ENCODE results near the gene C3orf70. TPM values are rescaled to one million over a fixed set of nuclear protein-coding genes. Genes with fewer than 3 reads are reported as not detected.

C3orf70 gene
- total and polyA plus RNA-seq, 3 donors from 2014 or later, result 11.9 to 33.5 (median 21.0) TPM

DNA sequence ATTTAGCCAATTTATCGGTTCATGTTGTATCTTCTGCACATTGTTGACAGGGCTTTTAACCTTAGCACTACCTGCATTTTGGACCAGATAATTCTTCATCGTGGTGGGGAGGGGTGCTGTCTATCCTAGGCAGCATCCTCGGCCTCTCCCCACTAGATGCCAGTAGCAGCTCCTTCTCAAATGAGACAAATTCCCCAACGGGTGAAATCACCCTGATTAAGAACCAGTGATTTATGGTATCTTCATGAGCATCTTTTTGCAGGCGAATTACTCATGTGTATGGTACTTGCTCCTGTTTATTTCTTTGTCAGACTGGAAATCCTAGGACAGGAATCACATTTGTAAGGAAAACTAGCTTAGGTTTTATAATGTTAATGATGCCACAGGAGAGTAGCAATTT, 68.0 kb downstream of the C3orf70 start:
- intact Hi-C loops (cut with DNase I; ENCODE audit: low total_unique reads), result no loop called here
- no peak for DNase-seq
- whole genome bisulfite sequencing, 2 donors, result 75 to 80% methylated on average over 5 of the region's 5 CpGs
- Histone ChIP-seq H3K9me3 (no peaks in the 10 kb centered on the region), H3K4me1 (peaks cover under 1% of the 10 kb centered on the region), H3K4me3 (no peak overlapping the region), H3K27me3 (no peaks in the 10 kb centered on the region), H3K27ac (no peak overlapping the region), H3K36me3 (ENCODE audit: low read depth, missing control alignments) (no peaks in the 10 kb centered on the region)
- TF ChIP-seq POLR2A (IDR thresholded peaks at IDR 0.05), result no peak
- TF ChIP-seq, protein P1, sequence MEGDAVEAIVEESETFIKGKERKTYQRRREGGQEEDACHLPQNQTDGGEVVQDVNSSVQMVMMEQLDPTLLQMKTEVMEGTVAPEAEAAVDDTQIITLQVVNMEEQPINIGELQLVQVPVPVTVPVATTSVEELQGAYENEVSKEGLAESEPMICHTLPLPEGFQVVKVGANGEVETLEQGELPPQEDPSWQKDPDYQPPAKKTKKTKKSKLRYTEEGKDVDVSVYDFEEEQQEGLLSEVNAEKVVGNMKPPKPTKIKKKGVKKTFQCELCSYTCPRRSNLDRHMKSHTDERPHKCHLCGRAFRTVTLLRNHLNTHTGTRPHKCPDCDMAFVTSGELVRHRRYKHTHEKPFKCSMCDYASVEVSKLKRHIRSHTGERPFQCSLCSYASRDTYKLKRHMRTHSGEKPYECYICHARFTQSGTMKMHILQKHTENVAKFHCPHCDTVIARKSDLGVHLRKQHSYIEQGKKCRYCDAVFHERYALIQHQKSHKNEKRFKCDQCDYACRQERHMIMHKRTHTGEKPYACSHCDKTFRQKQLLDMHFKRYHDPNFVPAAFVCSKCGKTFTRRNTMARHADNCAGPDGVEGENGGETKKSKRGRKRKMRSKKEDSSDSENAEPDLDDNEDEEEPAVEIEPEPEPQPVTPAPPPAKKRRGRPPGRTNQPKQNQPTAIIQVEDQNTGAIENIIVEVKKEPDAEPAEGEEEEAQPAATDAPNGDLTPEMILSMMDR (IDR thresholded peaks at IDR 0.05), result no peak

DNA sequence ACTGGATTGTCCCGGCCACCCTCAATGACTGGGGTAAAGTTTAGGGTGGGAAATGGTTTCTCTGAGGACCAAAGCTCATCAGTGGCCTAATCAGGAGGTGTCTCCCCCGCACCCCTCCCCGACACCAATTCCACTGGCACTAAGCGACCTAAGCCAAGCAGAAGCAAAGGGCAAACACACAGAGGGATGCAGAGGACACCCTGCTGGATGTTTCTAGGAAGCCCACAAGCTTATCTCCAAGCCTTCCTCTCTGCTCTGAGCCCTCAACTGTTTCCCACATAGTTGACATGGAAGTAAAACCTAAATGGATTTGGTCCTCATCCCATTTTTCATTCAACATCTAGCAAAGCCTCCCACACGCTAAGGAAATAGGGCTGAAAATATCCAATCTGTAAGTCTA, 68.5 kb downstream of the C3orf70 start:
- intact Hi-C loops (cut with DNase I; ENCODE audit: low total_unique reads), result no loop called here
- Histone ChIP-seq H3K27ac (no peak overlapping the region), H3K36me3 (ENCODE audit: low read depth, missing control alignments) (no peaks in the 10 kb centered on the region), H3K9me3 (no peaks in the 10 kb centered on the region), H3K4me3 (no peak overlapping the region), H3K27me3 (no peaks in the 10 kb centered on the region), H3K4me1 (peaks cover 5% of the 10 kb centered on the region)
- WGBS, 2 donors, result 83 to 90% methylated on average over 5 of the region's 5 CpGs
- DNase-seq, result no peak
- TF ChIP-seq, protein P1 (IDR thresholded peaks at IDR 0.05), result no peak
- TF ChIP-seq POLR2A (IDR thresholded peaks at IDR 0.05), result no peak

DNA sequence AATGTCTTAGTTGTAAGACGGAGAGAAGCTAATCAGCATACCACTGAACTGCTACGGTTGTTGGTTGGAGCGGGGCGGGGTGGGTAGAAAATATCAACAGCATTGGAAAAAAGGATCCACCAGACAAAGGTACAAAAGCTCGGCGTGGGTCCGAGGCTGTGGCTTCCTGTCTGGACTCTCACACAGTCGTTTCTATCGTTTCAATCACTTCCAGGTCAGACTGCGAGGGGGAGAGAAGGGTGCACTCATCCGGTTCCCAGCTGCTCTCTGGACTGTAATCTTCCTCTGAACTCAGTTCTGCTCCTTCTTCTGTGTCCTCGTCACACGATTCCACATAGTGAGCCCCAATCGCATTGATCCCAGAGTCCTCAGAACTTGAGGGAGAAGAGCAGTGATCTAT, 70.0 kb downstream of the C3orf70 start:
- 83 to 86% methylated on average over 14 of the region's 14 CpGs for WGBS, 2 donors
- intact Hi-C loops (cut with DNase I; ENCODE audit: low total_unique reads), result no loop called here
- TF ChIP-seq POLR2A (IDR thresholded peaks at IDR 0.05), result no peak
- TF ChIP-seq, protein P1 (IDR thresholded peaks at IDR 0.05), result no peak
- H3K27ac ChIP-seq, result no peak overlapping the region
- no peak overlapping the region for H3K4me3 ChIP-seq
- DNase-seq, result no peak
- no peaks in the 10 kb centered on the region for H3K9me3 ChIP-seq
- no peaks in the 10 kb centered on the region for H3K36me3 ChIP-seq (ENCODE audit: low read depth, missing control alignments)
- peaks cover 8% of the 10 kb centered on the region for H3K4me1 ChIP-seq
- no peaks in the 10 kb centered on the region for H3K27me3 ChIP-seq

DNA sequence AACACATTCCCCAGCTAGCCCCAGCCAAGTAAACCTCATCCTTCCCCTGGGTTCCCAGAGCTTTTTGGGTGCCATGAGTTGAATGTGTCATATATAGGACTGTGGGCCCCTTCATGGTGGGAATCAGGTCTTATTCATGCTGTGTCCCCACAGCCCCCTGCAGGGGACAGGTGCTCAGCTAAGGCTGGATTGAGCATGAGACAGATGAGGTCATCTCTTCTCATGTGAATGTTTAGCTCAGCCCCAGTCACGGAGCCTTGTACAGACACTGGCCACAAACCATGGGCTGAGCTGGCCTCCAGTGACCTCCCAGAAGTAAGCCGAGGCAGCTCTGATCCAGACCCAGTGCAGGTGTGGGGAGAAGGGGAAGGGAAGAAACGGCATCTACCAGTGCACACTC, 70.7 kb downstream of the C3orf70 start:
- DNase-seq, result no peak
- Histone ChIP-seq H3K4me1 (peaks cover 8% of the 10 kb centered on the region), H3K9me3 (no peaks in the 10 kb centered on the region), H3K27ac (no peak overlapping the region), H3K4me3 (no peak overlapping the region), H3K36me3 (ENCODE audit: low read depth, missing control alignments) (no peaks in the 10 kb centered on the region), H3K27me3 (no peaks in the 10 kb centered on the region)
- WGBS, 2 donors, result 84 to 87% methylated on average over 3 of the region's 3 CpGs
- intact Hi-C loops (cut with DNase I; ENCODE audit: low total_unique reads), result no loop called here
- TF ChIP-seq, protein P1 (IDR thresholded peaks at IDR 0.05), result no peak
- no peak for TF ChIP-seq POLR2A (IDR thresholded peaks at IDR 0.05)

DNA sequence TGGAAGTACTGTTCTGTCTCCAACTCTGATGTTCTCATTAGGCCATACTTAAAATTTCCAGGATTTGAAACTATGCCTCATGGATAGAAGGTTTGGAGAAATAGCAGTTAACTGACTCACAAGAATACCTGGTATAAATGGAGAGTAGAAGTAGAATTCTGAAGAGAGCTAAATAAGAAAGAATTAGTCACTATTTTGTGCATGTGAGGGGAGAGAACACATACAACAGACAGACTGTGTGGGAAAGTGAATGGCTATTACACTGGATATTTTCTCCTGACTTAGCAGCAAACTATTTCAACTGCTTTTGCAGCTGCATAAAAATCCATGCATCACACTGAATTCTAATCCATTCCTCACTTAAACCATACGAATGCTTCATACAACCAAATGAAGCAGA, 71.3 kb downstream of the C3orf70 start:
- TF ChIP-seq POLR2A (IDR thresholded peaks at IDR 0.05), result no peak
- TF ChIP-seq, protein P1 (IDR thresholded peaks at IDR 0.05), result no peak
- H3K27me3 ChIP-seq, result no peaks in the 10 kb centered on the region
- H3K4me1 ChIP-seq, result peaks cover 8% of the 10 kb centered on the region
- H3K4me3 ChIP-seq, result no peak overlapping the region
- H3K36me3 ChIP-seq (ENCODE audit: low read depth, missing control alignments), result no peaks in the 10 kb centered on the region
- intact Hi-C loops (cut with DNase I; ENCODE audit: low total_unique reads), result no loop called here
- no peak overlapping the region for H3K27ac ChIP-seq
- no peaks in the 10 kb centered on the region for H3K9me3 ChIP-seq
- WGBS, 2 donors, result 88 to 95% methylated on average over 1 of the region's 1 CpG
- no peak for DNase-seq
